GM18907 (cell line): ENCODE data around the gene ANO9.
A peak's percentile ranks its signal among the peaks of the same experiment; 100 is the strongest.

Experiments used
- ATAC-seq: cut with Tn5 transposase; IDR thresholded peaks from one replicate; pipeline ENCODE4 v1.9.1; 2021; ENCODE audit warnings: mild to moderate bottlenecking, moderate library complexity; ENCODE audit not compliant: unreplicated experiment

ANO9 gene

GRCh38 chr11:452916-453527 lies 11.2 kb upstream of the ANO9 start:
- no peak for ATAC-seq

- no peak for ATAC-seq
Measured at GRCh38 chr11:452203-452744, 10.5 kb upstream of the ANO9 start.

DNA sequence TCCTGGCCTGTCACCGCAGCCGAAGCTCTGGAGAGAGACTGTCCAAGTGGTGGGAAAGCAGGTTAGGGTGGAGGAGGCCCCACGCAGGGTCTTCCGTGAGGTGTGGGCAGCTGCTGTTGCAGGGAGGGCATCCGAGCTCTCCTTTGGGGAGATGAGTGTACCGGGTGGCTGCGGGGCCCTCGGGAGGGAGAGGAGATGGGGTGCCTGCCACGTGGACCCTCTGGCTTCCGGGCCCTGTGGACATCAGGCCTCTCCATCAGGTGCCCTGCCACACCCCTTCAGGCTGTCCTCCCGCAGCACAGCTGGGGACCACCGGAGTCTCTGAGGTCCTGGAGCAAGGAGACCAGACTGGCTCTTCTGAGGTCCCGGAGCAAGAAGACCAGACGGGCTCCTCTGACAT lies 9.9 kb upstream of the ANO9 start:
- ATAC-seq = no peak

DNA sequence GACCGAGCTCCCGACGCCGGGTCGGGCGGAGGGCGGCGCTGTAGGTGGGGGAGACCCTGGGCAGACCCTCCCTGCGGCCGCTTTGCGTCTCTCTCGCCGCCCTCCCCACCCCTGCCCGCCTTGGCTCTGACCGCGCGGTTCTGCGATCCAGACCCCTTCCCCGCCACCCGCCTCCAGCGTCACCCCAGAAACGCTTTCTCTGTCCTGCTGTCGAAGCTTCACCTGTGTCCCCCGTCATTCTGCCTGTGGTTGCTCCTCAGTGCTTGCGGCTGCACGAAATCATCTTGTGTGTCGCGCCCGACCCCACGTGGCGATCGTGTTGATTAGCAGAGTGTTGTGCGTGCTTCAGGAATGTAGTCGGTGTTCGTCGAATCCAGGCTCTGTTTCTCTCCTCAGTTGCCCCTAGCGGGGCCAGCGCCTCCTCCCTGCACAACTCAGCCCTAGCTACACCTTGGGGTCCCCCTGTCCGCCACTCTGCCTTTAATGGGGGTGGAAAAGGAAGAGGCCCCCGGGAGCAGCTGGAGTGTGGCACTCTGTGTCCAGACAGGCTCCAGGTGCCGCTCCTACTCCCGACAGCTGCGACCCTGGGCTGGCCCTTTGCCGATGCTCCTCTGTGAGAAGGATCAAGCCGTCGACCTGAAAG lies 9.1 kb upstream of the ANO9 start:
- peak; percentile 6 for ATAC-seq

- peak; percentile 81 for ATAC-seq
Measured at GRCh38 chr11:449889-450808, 8.3 kb upstream of the ANO9 start, which contains the start of gene PTDSS2. TSS of gene PTDSS2 (plus strand) at chr11:450279. CDS start at chr11:450456, 177 bp downstream.

DNA sequence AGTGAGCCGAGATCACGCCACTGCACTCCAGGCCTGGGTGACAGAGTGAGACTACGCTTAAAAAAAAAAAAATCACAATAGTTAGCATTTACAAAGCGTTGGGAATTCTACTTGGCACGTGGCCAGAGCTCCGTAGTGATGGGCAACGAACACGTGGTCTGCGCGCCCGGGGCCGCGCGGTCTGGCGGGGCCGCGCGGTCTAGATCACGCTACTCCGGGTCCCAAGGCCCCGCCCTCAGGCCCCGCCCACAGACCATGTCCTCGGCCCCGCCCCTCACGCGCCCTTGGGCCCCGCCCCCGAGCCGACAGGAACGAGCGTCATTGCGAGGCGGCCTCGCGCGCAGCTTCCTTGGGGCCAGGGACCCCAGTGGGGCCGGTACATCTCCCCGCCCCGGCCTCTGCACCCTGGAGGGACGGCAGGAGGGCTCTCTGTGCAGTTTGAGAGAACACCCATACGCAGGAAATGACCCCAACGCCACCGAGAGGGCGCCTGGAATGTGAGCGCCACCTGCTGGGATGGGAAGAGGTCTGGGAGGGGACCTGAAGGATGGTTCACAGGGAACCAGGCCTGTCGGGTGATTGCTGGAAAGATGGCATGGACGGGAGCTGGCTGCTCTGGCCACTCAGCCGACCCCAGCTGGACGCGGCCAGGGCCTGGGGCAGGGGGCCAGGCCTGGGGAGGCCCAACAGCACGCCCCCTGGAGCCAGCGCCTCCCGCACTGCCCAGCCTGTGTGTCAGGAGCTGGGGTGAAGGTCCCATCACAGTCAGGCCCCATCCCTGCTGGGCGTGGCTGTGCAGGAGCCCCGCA lies 6.3 kb upstream of the ANO9 start:
- ATAC-seq = peak; percentile 40

- ATAC-seq = no peak
Measured at GRCh38 chr11:446891-447290, 5.1 kb upstream of the ANO9 start.

- ATAC-seq = no peak
Measured at GRCh38 chr11:445765-446588, 4.2 kb upstream of the ANO9 start.

DNA sequence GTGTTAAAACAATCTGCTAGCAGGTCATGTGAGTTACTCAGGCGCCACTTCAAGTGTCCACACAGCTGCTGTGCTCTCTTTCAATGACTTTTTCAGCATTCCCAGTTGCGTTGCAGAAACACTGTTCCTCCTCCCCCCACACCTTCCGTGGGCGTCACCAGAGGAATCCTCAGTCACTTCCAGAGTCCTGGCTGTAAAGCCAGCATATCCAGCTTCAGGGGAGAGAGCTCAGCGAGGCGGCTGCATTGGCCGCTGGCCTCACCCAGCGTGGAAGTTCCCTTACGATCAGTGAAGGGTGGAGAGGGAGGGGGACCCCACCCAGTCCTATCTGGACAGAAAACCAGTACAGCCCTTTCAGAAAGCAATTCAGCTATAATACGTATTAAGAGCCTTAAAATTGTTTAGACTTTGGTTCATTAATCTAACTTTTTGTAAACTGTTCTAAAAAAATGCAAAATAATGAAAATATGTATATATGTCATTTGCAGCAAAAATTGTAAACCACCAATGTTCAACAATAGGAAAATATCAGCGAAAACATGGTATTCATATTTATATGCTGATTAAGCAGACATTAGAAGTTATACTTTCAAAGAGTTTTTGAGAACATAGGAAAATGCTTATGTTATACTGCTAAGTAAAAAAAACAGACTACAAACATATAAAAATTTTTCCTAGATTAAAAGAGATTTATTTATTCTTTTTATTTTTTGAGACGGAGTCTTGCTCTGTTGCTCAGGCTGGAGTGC lies 2.8 kb upstream of the ANO9 start:
- no peak for ATAC-seq

GRCh38 chr11:443542-444199 lies 1.9 kb upstream of the ANO9 start:
- no peak for ATAC-seq

- ATAC-seq = no peak
Measured at GRCh38 chr11:442611-443081, 835 bp upstream of the ANO9 start.

DNA sequence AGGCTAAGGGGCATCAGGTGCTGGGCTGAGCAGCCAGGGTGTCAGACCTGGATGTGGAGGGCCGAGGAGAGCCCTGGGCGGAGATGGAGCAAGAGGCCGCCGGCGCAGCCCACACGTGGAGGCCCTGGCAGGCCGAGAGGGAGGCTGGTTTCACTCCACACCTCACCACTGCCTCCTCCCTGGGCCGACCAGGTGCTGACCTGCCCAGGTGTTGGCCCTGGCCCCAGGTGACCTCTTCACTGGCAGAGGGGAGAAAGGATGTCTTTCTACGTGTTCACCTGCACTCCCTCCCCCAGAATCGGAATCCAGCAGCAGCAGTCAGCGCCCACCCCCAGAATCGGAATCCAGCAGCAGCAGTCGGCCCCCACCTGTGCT lies 781 bp downstream of the ANO9 start:
- ATAC-seq = no peak

- no peak for ATAC-seq
Measured at GRCh38 chr11:440065-441042, 1.5 kb downstream of the ANO9 start.

GRCh38 chr11:439315-440064 lies 2.3 kb downstream of the ANO9 start:
- ATAC-seq = no peak

DNA sequence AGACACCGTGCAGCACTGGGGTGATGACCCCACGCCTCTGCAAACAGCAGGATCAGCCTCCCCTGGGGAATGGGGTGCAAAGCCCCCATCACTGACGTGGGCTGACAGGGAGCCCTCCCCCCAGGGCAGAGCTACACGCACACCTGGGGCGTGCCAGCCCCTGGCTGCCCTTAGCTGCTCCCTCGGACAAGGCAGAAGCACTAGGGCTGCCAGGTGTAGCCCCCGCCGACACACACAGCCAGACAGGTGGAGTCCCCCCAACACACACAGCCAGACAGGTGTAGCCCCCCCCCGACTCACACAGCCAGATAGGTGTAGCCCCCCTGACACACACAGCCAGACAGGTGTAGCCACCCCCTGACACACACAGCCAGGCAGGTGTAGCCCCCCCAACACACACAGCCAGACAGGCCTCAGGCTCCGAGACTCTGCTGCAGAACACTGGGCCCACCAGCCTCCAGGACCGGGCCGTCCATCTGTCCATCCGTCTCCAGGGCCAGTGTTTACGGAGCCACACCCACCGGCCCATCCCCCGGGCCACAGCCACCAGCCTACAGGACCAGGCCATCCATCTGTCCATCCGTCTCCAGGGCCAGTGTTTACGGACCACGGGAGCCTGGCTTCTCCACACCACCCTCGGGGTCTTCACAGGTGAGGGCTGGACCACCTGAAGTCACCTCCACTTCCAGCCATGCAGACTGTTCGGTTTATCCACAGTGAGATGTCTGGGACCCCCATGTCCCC lies 3.5 kb downstream of the ANO9 start:
- ATAC-seq = no peak
